Stimulated activated CD4-positive, alpha-beta T cell treated with anti-CD3 and anti-CD28 coated beads, Interleukin-4, amount 100 ng/mL, for 24 hours (primary cell): ENCODE results near the gene ASTL.
"Not testable (repeated sequence)": the region's sequence is repeated elsewhere in the genome, so short reads cannot be mapped to it uniquely, and the experiment has no call there.

Experiments
- DNase-seq: peaks from one replicate; pipeline ENCODE4 v3.0.0-alpha.2; 2020

The ASTL gene

DNA sequence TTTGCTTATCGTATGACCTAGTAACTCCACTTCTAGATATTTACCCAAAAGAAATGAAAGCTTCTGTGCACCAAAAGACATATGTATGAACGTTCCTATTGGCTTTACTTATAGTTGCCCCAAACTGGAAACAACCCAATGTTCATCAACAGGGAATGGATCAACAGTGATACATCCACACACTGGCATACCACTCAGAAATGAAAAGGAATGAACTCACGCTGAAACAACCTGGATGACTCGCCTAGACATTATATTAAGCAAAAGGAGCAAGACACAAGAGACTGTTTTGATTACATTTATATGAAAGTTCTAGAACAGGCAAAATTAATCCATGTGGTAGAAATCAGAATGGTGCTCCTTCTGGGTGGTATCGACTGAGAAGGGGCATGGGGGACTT lies 40.9 kb downstream of the ASTL start:
- no peak for DNase-seq

DNA sequence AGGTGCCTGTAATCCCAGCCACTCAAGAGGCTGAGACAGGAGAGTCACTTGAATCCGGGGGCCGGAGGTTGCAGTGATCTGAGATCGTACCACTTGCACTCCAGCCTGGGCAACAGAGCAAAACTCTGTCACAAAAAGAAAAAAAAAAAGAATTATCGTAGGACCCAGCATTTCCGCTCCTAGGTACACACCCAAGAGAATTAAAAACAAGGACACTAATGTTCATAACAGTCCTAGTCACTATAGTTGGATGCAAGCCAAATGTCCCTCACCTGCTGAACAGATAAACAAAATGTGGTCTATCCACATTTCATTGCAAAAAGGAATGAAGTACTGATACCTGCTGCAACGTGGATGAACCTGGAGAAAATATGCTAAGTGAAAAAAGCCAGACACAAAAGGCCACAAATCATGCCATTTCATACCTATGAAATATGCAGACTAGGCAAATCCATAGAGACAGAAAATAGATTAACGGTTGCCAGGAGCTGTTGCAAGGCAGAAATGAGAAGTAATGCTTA lies 43.1 kb downstream of the ASTL start:
- no peak for DNase-seq

DNA sequence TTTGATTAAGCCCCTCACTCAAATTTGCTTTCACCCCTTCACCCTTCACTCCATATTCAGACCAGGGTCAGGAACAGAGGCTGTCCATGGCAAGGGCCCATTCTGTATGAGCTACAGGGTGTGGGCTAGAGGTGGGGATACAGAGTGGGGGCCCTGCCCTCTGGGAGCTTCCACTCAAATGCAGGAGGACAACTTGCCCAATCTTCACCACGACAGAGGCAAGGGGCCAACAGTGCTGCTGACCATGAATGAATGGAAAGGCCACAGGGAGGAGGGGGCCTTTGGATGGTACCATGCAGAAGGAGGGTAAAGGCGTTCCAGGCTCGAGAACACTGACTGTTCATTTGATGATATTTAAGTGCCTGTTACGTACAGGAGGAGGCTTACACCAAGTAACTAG lies 44.8 kb downstream of the ASTL start:
- DNase-seq = no peak

DNA sequence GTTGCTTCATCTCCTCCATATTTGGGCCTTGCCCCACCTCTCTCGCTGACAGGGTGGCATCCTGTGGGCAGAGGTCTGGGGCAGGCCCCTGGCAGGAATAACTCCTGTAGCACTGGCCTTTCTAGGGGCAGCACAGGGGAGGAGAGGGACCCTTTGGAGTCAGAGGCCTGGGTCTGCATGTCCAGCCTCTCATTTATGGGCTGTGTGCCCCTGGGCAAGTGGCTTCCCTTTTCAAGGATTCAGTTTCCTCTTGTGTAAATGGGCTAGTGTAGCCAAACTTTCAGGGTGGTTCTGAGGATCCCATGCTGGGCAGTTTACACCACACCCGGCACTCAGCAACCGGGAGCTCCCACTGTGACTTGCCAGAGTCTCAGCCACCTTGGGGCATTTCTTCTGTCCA lies 45.4 kb downstream of the ASTL start:
- no peak for DNase-seq

- no peak for DNase-seq
These were observed 45.8 kb downstream of the ASTL start for GRCh38 chr2:96092573-96092877.

GRCh38 chr2:96091711-96092572 lies 46.4 kb downstream of the ASTL start:
- DNase-seq = no peak

- no peak for DNase-seq
These were observed 47.1 kb downstream of the ASTL start for GRCh38 chr2:96091141-96091710.

DNA sequence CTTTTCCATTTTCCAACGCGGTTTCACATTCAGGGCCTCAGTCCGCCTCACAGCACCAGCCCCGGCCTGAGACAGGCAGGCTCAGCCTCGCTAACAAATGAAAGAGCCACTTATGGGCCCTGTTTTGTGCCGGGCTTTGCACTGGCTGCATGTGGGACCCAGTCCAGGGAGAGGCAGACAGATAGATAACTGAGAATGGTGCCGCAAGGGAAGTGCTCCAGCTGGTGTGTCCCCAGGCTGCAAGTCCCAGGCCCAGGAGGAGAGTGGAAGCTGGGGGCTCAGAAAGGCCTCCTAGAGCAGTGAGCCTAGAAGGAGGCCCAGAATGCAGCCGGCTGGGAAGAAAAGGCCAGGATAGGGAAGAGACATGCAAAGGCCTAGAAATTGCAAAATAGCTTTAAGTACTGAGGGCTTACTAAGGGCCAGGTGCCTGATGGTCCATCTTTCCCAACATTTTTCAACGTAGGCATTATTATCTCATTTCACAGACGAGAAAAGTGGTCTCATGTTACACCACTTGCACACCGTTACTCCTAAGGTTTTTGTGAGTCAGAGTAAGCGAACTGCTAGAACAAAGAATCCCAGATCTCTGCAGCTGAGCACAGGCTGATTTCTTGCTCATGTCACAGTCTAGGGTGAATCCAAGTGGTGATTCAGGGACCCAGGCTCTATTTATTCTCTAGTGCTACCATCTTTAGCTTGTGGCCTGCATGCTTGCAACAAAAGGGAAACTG lies 47.9 kb downstream of the ASTL start:
- no peak for DNase-seq

- DNase-seq = no peak
These were observed 48.7 kb downstream of the ASTL start for GRCh38 chr2:96089356-96090195.

- DNase-seq = no peak
These were observed 49.7 kb downstream of the ASTL start for GRCh38 chr2:96088340-96089335.

DNA sequence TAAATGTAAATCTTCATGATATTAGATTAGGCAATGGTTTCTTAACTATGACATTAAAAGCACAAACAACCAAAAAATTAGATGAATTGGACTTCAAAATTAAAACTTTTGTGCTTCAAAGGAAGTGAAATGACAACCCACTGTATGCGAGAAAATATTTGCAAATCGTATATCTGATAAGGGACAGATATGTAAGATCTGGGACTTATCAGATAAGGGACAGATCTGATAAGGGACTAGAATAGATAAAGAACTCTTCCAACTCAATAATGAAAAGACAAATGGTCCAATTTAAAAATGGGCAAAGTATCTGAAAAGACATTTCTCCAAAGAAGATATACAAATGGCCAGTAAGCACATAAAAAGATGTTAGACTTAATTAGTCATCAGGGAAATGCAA lies 51.2 kb downstream of the ASTL start:
- no peak for DNase-seq

GRCh38 chr2:96085541-96086355 lies 52.6 kb downstream of the ASTL start:
- no peak for DNase-seq

GRCh38 chr2:96084858-96085518 lies 53.3 kb downstream of the ASTL start:
- not testable (repeated sequence) for DNase-seq

DNA sequence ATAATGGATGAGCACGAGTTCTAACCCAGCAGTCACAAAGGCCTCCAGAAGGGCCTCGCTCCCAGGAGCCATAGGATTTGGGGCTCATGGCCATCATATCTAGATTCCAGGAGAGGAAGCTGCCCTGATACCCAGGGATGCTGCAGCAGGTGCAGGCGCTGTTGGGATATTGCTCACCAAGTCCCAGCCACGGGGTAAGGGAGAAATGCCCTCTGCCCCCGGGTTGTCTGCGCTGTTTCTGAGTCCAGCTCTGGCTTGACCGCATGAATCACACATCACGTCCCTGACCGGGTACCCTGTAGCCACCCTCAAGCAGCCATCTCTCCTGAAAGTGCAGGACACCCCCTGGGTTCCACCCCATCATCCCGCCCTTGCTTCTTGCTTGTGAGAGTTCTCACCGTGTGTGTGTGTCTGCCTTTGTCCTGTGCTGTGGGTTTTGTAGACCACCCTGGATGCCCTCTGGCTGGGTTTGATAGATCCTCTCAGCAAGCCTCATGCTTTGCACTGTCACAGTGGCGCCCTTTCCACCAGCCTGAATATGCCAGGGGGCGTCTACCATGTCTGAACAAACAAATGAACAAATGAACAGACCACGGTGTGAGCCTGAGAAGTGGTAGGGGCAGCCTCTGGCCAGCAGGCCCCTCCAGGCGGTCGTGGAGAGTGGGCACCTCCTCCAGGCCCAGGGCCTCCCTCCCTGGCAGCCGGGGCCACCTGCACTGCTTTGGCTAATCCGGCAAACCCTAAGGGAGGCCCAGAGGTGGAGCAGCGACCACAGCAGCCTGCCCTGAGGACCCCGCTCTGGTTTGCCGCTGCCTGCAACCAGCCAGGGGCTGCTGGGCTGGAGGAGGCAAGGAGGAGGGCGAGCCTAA lies 54.1 kb downstream of the ASTL start:
- no peak for DNase-seq

DNA sequence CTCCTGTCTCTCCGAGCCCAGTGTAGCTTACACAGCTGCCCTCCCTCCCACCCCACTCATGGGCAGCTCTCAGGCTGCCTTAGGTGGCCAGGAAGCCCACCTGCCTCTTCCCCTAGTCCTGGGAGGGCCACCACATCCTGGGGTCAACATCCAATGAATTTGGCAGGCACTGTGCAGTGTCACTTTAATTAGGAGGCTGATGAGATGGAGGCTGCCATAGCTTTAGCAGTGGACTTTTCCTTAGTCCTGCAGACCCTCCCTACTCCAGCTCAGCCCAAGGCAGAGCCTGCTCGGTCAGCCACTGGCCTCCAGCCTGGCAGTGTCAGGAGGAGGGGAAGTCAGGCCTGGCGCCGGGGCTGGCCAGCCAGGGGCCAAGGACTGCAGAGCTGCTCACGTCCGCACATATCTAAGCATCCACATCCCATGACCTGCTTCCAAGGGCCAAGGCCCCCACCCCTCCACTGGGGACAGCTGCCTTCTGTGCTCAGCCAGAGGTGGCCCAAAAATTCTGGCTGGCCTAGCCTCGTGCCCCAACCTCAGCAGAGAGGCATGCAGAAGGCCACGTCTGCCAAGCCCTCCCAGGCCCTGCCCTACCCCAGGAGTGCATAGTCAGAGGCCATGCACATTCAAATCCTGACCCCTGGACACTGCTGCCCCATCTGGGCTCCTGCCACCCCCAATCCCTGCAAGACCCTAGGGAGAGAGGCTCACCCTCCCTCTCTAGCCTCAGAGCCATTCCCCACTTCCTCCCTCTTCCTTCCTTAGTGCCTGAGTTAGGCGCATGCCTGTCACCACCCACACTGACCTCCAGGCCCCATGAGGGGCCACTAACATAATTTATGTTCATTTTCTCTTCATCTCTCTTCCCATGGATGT lies 55.0 kb downstream of the ASTL start:
- no peak for DNase-seq

DNA sequence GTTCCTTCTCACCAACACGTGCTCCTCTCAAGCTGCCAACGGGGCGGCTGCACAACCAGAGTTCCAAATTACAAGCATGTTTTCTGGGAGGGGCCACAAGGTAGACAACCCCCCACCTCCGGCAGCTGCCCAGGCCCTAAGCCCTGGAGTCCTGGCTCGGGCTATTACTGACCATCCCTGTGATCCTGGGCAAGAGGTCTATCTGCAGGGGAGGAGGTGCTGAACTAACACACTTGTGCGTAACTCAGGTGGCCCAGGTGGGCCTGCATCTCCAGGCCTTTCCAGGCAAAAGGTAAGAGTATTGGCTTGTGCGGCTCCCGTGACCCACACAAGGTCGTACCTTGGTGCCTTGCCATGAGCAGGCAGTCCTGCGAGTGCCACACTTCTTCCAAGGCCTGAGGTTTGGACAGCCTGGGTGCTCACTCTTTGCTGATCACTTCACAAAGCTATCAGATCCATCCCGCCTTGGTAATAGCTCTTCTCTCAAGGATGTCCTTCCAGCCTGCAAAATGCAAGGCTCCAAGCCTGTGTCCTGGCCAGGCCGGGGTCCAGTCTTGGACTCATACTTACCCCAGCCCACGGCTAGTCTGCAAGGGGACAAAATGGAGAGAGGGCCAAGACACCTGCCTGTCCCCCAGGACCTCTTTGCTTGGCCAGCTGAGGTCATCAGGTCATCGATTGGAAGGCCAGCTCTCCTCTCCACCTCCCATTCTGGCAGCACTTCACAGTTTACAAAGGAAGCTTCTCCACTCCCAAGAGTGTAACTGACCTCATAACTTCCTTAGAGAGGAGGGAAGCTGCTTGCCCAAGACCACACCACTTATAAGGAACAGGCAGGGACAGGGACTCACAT lies 55.9 kb downstream of the ASTL start:
- no peak for DNase-seq

GRCh38 chr2:96081042-96081441 lies 57.3 kb downstream of the ASTL start:
- DNase-seq = no peak
